ENCODE results near the gene LRMDA.

Gene LRMDA

GRCh38 chr10:75569506-75569905 is 138.1 kb downstream of the LRMDA start:
- no peak overlapping the region for H3K4me3 ChIP-seq (ENCODE audit: low read depth, low read length)
- no peak for DNase-seq (ENCODE audit: low read depth)
- no peak for TF ChIP-seq CTCF (IDR thresholded peaks at IDR 0.05; ENCODE audit: control insufficient read depth, extremely low read depth, insufficient read depth)

- no peak overlapping the region for H3K4me3 ChIP-seq (ENCODE audit: low read depth, low read length)
- no peak for DNase-seq (ENCODE audit: low read depth)
- TF ChIP-seq CTCF (IDR thresholded peaks at IDR 0.05; ENCODE audit: control insufficient read depth, extremely low read depth, insufficient read depth), result no peak
Measured at GRCh38 chr10:75572478-75572877, 141.1 kb downstream of the LRMDA start.

GRCh38 chr10:75575940-75576339 is 144.5 kb downstream of the LRMDA start:
- no peak for DNase-seq (ENCODE audit: low read depth)
- no peak for TF ChIP-seq CTCF (IDR thresholded peaks at IDR 0.05; ENCODE audit: control insufficient read depth, extremely low read depth, insufficient read depth)
- no peak overlapping the region for H3K4me3 ChIP-seq (ENCODE audit: low read depth, low read length)

GRCh38 chr10:75582102-75582501 is 150.7 kb downstream of the LRMDA start:
- H3K4me3 ChIP-seq (ENCODE audit: low read depth, low read length), result no peak overlapping the region
- no peak for TF ChIP-seq CTCF (IDR thresholded peaks at IDR 0.05; ENCODE audit: control insufficient read depth, extremely low read depth, insufficient read depth)
- DNase-seq (ENCODE audit: low read depth), result no peak

GRCh38 chr10:75585294-75585693 is 153.9 kb downstream of the LRMDA start:
- no peak for TF ChIP-seq CTCF (IDR thresholded peaks at IDR 0.05; ENCODE audit: control insufficient read depth, extremely low read depth, insufficient read depth)
- no peak overlapping the region for H3K4me3 ChIP-seq (ENCODE audit: low read depth, low read length)
- no peak for DNase-seq (ENCODE audit: low read depth)

- DNase-seq (ENCODE audit: low read depth), result no peak
- no peak overlapping the region for H3K4me3 ChIP-seq (ENCODE audit: low read depth, low read length)
- no peak for TF ChIP-seq CTCF (IDR thresholded peaks at IDR 0.05; ENCODE audit: control insufficient read depth, extremely low read depth, insufficient read depth)
Measured at GRCh38 chr10:75586814-75587213, 155.4 kb downstream of the LRMDA start.

GRCh38 chr10:75588031-75588430 is 156.6 kb downstream of the LRMDA start:
- TF ChIP-seq CTCF (IDR thresholded peaks at IDR 0.05; ENCODE audit: control insufficient read depth, extremely low read depth, insufficient read depth), result no peak
- no peak overlapping the region for H3K4me3 ChIP-seq (ENCODE audit: low read depth, low read length)
- no peak for DNase-seq (ENCODE audit: low read depth)

All from LNCaP clone FGC (cell line).